ENCODE results near the gene PSMB7. TPM values are rescaled to one million over a fixed set of nuclear protein-coding genes. Genes with fewer than 3 reads are reported as not detected.

PSMB7 gene
- total RNA-seq, 6 experiments from 2014 or later = 220 to 267 (median 263) TPM

DNA sequence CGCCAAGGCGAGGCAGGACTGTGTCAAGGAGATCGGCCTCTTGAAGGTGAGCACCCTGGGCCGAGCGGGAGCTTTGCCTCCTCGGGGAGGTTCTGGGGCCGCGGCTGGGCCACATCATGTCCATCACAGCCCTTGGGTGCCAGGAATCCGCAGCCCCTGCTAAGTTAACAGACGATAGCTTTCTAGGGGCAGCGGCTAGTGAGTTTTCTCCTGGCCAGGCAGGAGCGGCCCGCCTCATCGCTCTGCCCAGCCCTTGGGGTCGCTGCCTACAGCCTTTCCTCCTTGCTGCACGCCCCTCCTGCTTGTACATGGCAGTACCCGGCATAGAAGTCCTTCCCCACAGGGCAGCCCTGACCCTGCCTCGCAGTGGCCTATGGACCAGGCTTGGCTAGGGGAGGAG is 101.3 kb downstream of the PSMB7 start:
- peaks cover 14% of the 10 kb centered on the region; the same call in 1 of the 2 replicates for H3K36me3 Mint-ChIP-seq (ENCODE audit: low read depth)
- TF ChIP-seq CTCF (IDR thresholded peaks at IDR 0.05) = no peak
- no peaks in the 10 kb centered on the region; the same call in 1 of the 2 replicates for H3K27me3 Mint-ChIP-seq (ENCODE audit: insufficient read depth)
- no peak overlapping the region for H3K4me3 Mint-ChIP-seq
- DNase-seq = no peak
- H3K4me1 Mint-ChIP-seq (ENCODE audit: low read depth) = peaks cover 17% of the 10 kb centered on the region
- H3K27ac Mint-ChIP-seq = no peak overlapping the region
- H3K9me3 Mint-ChIP-seq = no peaks in the 10 kb centered on the region

GRCh38 chr9:124312290-124313265 is 102.7 kb downstream of the PSMB7 start:
- H3K27ac Mint-ChIP-seq = no peak overlapping the region
- peaks cover 17% of the 10 kb centered on the region for H3K4me1 Mint-ChIP-seq (ENCODE audit: low read depth)

DNA sequence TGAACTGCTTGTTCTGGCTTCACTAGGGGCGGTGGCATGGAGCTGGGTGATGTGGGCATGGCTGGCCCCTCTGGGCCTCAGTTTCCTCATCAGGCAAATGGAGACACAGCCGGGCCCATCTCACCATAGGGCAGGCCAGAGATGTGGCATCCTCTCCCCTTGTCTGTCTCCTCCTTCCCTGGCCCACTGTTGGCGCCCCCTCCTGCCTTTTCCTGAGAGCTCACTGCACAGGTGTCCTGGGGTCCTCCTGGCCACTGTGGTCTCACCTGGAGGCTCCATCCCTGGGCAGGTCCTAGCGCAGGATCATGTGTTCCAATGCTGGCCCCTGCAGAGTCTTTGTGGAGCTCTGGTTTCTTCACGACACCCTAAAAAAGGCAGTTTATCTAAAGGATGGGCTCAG is 104.0 kb downstream of the PSMB7 start:
- Mint-ChIP-seq H3K9me3 (no peaks in the 10 kb centered on the region), H3K27me3 (ENCODE audit: insufficient read depth) (no peaks in the 10 kb centered on the region; the same call in none of the 2 replicates), H3K4me1 (ENCODE audit: low read depth) (peaks cover 27% of the 10 kb centered on the region), H3K4me3 (no peak overlapping the region), H3K36me3 (ENCODE audit: low read depth) (peaks cover 11% of the 10 kb centered on the region), H3K27ac (no peak overlapping the region; the same call in 1 of the 2 replicates)
- no peak for DNase-seq
- TF ChIP-seq CTCF (IDR thresholded peaks at IDR 0.05) = peak; percentile 26; the same call in 1 of the 2 replicates

More at GRCh38 chr9:124312290-124313265, 102.7 kb downstream of the PSMB7 start:
- peak; percentile 34; the same call in 1 of the 2 replicates for TF ChIP-seq CTCF (IDR thresholded peaks at IDR 0.05)
- peaks cover 11% of the 10 kb centered on the region; the same call in 1 of the 2 replicates for H3K36me3 Mint-ChIP-seq (ENCODE audit: low read depth)
- H3K27me3 Mint-ChIP-seq (ENCODE audit: insufficient read depth) = no peaks in the 10 kb centered on the region; the same call in 1 of the 2 replicates
- no peaks in the 10 kb centered on the region for H3K9me3 Mint-ChIP-seq
- no peak for DNase-seq
- no peak overlapping the region for H3K4me3 Mint-ChIP-seq

GRCh38 chr9:124309667-124310084 is 105.6 kb downstream of the PSMB7 start:
- peaks cover 43% of the 10 kb centered on the region for H3K4me1 Mint-ChIP-seq (ENCODE audit: low read depth)
- H3K36me3 Mint-ChIP-seq (ENCODE audit: low read depth) = peaks cover 25% of the 10 kb centered on the region
- no peaks in the 10 kb centered on the region for H3K9me3 Mint-ChIP-seq
- TF ChIP-seq CTCF (IDR thresholded peaks at IDR 0.05) = no peak
- DNase-seq = peak; percentile 95
- H3K4me3 Mint-ChIP-seq = peak overlapping the region; percentile 54
- H3K27ac Mint-ChIP-seq = peak overlapping the region; percentile 85
- peaks cover 2% of the 10 kb centered on the region for H3K27me3 Mint-ChIP-seq (ENCODE audit: insufficient read depth)

- peaks cover 2% of the 10 kb centered on the region for H3K27me3 Mint-ChIP-seq (ENCODE audit: insufficient read depth)
- no peak overlapping the region for H3K4me3 Mint-ChIP-seq
- peak overlapping the region; percentile 85 for H3K27ac Mint-ChIP-seq
- DNase-seq = no peak
- H3K9me3 Mint-ChIP-seq = no peaks in the 10 kb centered on the region
- no peak for TF ChIP-seq CTCF (IDR thresholded peaks at IDR 0.05)
- H3K36me3 Mint-ChIP-seq (ENCODE audit: low read depth) = peaks cover 25% of the 10 kb centered on the region
- peaks cover 43% of the 10 kb centered on the region for H3K4me1 Mint-ChIP-seq (ENCODE audit: low read depth)
These were observed 106.4 kb downstream of the PSMB7 start for GRCh38 chr9:124308606-124309491.
